ENCODE measurements around the gene AEBP1.

AEBP1 gene

DNA sequence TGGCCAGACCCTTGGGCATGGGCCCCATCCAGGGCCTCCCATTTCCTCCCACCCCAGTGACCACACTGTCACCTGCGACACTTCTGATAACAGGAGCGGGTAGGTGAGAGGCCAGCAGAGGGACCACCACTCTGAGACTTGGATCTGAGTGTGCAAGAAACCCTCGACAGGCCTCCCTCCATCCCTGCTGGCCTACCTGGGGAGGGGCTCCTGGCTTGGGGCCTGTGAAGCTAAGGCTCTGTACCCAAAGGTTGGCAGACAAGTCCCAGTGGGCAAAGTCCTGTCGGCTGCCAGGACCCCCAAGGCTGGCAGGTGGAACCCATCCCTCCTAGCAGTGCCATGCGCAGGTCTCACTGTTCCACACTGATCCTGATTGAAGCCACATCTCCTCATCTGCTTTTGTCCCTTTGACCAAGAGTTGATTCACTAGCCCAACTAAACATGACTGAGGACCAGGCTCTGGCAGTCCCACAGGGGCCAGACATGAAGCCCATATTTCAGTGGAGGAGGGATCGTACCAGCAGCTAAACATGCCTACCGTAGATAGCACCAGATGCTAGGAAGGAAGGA, 37.6 kb upstream of the AEBP1 start:
- no peak for DNase-seq (ENCODE audit: low spot score)

DNA sequence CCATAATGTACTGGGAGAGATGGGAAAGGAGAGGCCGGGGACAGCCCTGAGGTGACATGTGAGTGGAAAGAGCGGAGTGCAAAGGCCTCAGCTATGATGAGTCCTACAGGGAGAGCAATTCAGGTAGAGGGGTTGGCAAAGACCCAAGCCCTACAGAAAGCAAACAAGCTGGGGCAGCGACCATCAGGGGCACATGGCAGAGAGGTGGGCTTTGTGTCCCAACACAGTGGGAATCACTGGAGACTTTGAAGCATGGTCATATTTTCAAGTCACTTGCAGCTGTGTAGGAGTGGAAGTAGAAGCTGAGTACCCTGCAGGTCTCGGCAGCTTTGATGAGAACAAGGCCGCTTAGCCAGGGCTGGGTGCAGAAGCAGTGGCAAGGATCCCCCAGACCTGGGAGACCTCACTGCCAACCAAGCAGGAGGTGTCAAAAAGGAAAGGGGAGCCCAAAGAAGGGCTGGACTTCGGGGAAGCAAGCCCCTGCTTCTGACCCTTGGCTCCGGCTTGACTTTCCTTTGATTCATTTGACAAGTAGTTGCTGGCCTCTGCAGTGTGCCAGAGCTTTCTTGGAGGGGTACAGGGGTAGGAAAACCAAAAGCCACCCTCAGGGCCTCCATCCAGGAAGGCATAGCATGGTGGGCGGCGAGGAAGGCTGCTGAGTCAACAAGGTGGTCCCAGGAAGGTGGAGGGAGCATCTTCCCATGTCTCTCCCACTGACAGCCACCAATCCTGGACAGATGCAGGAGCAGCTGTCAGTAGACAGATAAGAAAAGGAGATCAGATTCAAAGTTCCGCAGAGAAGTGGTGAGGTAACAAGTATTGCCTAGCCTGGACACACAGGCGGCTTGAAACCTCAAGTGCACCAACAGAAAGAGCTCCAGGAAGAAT, 36.8 kb upstream of the AEBP1 start:
- no peak for DNase-seq (ENCODE audit: low spot score)

DNA sequence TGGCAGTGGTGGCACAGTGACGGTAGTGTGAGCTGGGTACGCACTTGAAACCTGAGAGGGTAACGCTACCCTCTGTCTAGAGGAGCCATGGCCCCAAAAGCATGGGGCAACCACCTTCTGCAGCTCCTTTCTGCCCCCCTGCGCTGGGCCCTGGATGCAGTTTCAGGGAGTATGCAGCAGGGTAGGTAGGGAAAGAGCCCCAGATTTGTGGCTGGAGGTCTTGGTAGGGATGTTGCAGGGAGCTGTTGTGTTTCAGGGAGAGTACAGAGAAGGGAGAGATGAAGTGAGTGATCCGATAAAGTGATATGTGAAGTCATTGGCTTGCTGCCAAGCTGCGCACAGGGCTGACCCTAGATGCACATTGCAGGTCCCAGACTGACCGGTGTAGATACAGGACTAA, 36.1 kb upstream of the AEBP1 start:
- no peak for DNase-seq (ENCODE audit: low spot score)

DNA sequence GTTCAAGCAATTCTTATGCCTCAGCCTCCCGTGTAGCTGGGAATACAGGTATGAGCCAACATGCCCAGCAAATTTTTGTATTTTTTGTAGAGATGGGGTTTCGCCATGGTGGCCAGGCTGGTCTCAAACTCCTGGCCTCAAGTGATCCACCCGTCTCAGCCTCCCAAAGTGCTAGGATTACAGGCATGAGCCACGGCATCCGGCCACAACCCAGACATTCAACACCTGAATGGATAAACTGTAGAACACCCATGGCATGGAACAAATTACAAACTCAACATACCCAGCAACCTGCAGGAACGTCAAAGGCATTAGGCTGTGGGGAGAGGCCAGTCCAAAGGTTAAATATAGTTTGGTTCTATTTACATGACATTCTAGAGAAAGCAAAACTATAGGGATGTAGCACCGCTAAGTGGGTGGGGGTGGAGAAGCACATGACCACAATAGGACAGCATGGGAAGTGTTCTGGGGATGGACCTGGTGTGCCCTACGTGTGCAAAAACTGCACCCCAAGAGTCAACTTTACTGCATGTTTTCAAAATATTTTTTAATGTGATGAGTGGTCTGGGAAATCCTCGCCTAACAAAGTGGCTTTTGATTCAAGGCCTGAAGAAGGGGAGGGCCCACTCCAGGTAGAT, 32.3 kb upstream of the AEBP1 start:
- no peak for DNase-seq (ENCODE audit: low spot score)

DNA sequence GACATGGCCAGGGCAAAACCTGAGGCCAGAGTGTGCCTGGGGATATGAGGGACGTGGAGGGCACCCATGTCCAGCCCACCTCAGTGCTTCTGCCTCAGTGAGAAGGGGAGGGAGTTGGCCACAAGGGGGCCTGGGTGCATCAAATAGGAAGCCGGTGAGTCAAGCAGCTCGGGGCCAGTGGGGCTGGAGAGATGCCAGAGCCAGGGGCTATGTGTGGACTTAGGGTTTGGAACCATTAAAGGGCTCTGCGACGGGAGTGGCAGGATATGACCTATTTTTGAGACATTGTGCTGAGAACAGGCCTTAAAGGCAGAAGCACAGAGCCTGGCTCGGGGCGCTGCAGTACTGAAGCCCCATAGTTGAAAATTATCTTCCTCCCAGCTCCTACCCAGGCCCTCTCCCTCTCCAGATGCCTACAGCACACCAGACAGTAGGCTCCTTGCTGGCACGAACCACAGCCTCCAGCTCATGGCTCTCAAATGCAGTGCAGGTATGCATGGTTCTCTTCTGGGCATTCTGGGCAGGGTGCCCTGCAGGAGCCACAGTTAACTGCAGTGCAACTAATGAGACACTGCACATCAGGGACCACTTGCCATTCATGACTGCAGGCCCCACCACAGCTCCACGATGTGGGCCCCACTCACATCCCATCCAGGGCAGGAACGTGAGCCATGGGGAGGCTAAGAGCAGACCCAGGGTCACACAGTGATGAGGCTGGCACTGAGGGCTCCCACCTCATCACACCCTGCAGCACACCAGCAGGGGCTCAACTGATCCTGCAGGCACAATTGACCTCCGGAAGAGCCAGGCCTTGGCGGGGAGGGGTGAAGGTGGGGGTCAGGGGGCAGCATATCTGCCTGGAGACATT, 31.5 kb upstream of the AEBP1 start:
- peak; percentile 91 for DNase-seq (ENCODE audit: low spot score)

DNA sequence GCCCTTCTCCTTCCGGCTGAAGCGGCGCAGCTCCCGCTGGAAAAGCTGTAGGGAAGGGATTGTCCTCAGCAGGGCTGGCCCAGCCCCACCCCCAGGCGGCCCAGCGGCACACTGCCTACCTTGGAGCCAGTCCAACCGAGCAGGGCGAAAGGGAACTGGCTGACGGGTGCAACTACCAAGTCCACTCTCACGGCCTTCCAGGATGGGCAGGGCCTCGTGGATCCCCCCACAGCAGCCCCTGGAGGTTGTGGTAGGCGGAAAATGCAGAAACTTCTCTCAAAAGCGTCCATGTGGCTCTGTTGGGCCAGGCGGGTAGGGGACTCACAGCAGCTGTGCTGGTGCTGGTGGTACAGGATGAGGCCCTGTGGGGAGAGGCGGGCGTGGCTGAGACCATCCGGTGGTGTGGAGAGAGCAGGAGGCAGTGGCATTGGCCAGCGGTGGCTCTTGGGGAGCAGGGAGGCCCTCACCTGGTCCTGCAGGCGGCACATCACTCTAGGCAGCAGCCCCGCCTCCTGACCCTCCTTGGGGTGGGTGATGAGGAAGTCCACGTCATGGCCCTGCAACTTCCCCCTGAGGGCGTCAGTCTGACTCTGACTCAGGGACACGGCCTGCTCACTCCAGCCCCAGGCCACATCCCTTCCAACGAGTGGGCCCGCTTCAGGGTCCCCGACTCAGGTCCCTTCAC, 30.3 kb upstream of the AEBP1 start:
- DNase-seq (ENCODE audit: low spot score), result no peak

DNA sequence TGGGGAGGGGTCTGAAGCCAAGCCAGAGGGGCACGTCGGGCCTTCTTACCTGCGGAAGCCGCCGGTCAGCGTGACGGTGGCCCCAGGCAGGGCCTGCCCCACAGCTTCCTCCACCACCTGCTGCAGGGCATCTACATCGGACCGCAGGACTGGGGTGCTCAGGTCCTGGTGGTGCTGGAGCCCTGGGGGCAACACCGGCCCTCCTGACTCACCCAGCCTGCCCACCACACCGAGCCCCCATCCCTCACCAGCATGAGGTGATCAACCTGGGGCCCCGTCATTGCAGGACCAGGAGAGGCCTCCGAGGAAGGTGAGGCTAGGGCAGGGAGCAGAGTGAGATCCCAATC, 29.8 kb upstream of the AEBP1 start:
- no peak for DNase-seq (ENCODE audit: low spot score)

DNA sequence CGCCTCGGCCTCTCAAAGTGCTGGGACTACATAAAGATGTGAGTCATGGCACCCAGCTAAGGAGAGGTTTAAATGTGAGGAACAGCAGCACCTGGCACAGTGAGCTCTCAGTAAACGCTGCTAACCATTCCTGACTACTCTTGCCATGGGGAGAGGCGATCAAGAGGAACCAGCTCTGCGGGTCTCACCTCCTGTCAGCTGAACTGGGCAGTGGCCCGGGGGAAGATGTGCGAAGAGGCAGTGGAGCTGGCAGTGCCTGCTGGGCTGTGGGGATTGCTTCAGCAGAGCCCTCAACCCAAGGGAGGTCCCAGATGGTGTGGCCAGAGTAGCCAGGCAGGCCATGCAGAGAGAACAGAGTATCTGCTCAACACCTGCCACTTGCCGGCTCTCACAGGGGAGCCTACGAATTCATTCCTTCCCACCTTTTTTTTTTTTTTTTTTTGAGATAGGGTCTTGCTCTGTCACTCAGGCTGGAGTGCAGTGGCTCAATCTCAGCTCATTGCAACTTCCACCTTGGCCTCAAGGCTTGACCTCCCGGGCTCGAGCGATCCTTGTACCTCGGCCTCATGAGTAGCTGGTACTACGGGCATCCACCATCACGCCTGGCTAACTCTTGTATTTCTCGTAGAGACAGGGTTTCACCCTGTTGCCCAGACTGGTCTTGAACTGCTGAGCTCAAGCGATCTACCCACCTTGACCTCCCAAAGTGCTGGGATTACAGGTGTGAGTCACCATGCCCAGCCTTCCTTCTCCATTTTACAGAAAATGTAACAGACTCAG, 28.7 kb upstream of the AEBP1 start:
- DNase-seq (ENCODE audit: low spot score), result no peak

DNA sequence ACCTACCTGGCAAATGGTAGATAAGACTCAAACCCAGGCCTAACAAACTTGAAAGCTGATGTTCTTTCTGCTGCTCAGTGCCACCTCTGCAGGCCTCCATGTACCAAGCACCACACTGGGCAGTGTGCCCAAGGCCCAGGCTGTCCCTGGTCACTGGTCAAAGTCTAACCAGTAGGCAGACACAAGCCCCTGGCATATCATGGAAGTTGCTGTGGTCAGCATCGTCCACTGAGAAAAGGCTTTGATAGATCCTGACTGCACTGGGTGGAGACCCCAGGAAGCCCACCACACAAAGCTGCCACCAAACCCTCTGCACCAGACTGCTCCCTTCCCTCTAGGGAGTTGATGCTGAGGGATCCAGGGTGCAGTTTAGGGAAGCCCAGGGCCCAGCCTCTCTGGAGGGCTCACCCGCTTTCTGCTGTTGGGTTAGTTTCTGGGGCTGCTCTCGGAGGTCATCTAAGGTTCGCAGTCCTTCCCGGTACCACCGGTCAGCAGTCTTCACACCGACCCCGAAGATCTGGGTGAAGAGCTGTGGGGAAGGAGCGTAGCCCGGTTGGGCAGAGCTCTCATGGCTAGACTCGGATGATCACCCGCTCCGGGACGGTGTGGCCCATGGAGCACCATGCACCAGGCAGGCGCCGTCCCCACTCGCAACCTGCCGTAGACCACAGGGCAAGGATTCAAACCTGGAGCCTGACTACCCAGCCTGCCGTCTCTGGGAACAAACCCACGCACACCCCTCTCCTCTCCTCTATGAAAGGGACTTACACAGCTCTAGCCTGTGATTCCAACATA, 27.8 kb upstream of the AEBP1 start:
- no peak for DNase-seq (ENCODE audit: low spot score)

DNA sequence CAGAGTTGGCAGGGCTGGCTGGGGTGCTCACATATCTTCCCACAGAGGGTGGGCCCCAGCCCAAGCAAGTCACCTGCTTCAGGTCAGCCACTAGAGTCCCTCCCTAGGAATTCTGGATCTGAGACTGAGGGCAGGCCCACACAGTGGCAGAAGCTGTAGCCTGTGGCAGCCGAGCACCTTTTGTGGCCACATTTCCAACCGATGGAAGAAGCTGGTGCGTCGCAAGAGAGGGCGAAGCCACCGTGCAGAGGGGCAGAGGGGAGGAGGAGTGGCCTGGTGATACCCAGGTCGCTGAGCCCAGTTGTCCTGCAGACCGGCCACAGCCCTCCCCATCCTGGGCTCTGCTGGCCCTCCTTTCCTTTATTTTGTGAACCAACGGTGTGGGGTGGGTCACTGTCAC, 27.1 kb upstream of the AEBP1 start:
- no peak for DNase-seq (ENCODE audit: low spot score)

DNA sequence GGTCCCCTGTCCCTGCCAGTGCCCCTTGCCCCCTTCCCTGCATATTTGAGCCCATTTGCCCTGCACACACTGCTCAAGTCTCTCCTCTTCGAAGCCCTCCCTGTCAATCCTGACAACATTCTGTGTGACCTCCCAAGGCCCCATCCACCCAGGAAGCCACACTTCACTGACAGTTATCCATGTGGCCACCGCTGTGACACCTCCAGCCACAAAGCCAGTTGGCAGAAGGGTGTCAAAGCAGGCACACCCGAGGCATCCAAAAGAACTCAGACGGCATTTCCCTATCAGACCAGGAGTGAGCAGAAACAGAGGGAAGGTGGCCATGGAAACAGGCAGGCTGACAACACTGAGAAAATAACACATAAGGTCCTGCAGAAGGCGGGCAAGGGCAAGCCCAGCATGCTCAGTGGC, 26.5 kb upstream of the AEBP1 start:
- no peak for DNase-seq (ENCODE audit: low spot score)

DNA sequence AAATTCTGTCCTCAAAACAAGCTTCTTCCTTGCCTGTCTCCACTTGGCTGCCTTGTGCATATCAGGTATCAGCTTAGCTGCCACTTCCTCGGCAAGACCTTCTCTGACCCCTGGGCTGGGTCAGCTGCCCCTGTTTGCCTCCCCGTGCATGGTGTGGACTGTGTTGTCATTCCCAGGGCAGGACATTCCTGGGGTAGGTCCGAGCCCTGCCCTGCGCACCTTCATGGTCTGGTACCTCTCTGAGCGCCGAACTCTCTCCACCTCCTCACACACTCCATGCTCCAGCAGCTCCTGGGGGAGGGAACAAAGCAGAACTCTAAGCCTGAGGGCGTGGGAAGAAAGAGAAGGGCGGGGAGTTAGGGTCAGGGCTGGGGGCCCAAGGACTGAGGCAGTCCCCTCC, 25.6 kb upstream of the AEBP1 start:
- no peak for DNase-seq (ENCODE audit: low spot score)

DNA sequence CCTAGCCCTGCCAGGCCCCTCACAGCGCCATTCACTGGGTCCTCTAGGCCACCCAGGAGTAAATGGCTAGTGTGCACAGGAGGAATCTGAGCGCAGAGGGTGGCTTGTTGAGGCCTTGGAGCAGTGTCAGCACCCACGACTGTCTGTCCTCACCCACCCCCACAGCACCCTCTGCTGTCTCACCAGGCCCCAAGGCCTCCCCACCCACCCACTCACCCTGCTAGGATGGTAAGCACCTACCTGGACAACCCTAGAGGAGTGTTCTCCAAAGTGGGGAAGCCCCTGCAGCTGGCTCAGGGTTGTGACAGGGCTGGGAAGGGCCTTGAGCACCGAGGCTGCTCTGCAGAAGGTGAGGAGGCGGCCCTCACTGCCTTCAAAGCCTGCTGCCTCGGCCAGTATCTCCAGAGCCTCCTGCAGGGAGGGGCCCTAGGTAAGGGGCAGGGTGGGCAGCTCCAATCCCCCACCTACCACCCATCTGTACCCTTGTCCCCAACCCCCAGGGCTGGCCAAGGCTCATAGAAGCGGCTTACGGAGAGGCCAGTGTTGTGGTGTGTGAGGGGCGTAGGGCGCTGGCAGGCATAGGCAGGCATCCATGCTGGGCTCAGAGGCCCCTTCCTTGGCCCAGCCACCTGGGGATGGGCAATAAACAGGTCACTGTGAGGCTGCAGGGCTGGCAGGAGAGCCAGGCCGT, 24.7 kb upstream of the AEBP1 start:
- no peak for DNase-seq (ENCODE audit: low spot score)

DNA sequence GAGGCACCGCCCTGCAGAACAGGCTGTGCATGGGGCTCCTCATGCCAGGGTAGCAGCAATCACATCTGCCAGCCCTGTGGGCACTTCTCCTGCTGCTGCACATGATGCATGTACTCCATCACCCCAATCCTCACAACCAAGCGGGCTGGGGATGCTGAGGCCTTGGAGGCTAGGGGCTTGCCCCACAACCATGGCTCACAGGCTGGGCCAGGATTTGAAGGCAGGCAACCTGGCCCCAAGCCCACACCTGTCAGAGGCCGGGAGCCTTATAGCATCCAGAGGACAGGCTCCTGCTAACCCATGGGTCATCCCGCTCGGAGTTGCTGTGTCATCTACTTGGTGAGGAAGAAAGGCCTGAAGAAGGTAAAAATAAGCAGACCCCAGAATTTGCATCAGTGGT, 24.0 kb upstream of the AEBP1 start:
- no peak for DNase-seq (ENCODE audit: low spot score)

DNA sequence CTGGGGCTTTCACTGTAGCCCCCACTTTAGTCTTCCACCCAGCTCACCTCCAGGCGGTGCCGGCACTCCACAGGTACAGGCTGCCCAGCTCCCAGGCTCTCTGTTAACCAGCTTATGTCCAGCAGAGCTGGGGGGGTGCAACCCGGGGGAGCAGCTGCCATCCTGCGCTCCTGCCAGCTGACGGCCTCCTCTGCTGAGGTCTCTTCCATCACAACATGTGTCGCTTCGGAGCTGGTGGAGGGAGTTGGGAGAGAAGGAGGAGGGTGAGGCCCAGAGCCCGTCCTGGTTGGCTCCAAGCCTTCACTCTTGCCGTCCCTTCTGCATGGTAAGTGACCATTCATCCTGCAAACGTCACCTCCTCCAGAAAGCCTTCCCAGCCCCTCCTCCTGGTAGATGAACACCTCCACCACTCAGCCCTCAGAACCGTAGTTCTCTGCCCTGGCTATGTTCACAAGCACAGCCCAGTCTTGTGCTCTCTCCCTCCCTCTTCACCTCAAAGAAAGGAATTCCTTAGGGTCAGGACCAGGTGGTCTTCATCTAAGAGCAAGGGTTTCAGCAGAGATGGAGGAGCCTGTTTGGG, 23.4 kb upstream of the AEBP1 start:
- no peak for DNase-seq (ENCODE audit: low spot score)

DNA sequence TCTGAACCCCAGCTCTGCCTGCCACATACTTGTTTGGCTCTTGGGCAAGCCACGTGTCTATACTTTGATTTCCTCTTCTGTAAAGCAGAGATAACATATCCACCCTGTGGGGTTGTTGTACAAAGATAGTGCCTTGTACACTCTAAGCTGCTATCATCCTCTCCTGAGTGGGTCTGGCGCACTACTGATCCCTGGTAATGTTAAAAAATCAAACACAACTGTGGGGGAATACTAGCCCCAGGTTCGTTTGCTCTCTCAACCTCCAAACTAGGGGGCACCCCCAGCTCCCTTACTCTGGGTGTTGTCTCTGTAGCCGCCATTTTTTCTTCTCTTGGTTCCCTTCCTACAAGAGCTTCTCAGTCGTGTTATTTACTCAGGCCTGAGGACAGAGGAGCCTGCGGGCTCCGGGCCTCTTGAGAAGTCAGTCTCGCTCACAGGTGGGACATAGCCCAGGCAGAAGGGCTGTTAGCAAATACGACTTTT, 22.8 kb upstream of the AEBP1 start:
- DNase-seq (ENCODE audit: low spot score), result no peak

DNA sequence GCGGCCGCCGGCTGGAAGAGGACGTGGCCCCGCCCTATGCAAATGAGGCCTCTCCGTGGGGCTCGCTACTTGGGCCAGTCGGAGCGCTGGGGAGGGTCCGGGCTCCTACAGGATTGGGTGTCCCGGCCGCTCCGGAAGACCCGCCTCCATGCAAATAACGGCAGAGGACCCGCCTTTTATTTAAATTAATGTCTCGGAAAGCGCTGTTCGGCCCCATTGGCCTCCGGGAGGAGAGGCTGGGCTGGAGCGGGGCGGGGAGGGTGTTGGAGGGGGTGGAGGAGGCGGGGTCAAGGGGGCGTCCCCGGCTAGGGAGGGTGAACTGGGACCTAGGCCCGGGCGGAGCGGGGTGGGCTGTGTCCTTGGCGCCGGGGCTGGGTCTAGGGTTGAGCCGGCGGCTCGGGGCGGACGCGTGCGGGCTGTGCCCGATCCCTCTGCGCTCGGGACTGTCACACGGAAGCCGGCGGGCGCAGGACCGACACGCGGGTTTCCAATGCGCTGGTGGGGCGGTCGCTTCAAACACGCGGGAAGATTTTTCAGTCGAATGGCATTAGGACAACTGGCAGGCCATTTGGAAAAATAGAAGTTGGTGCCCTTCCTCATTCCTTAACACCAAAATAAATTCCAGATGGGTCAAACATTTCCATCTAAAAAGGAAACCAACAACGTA, 21.5 kb upstream of the AEBP1 start:
- peak; percentile 97 for DNase-seq (ENCODE audit: low spot score)

DNA sequence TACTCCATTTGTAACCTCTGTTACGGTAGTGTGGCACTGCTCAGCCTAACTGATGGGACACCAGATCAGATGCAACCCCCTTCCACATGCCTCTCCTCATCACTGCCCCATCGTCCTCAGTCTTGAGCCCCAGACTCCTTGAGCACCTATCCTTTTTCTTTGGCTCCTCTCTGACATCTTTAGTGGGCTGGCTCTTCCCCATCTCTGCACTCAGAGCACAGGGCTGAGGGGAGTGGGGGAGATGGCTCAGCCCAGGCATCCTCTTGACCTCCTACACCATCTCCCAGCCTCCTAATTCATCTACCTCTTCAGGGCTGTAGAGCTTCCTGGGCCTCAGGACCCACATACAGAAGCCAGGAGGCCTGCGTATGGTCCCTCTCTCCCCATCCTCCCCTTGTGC, 20.3 kb upstream of the AEBP1 start:
- DNase-seq (ENCODE audit: low spot score), result no peak

DNA sequence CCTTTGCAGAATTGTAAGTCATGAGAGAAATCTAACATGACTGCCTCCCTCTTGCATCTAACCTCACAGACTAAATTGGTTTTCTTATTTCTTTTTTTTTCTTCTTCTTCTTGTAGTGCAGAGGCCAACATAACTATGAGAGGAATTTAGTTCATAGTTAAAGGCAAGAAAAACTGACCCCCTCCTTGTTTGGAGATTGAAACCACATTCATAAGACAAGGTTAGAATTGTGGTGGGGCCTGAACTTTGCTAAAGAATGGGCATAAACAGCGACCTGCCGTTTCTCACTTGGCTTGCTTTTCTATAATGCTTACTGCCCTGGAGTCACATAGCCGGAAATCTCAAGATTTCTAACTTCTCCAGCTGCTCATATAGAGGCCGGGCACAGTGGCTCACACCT, 19.4 kb upstream of the AEBP1 start:
- no peak for DNase-seq (ENCODE audit: low spot score)
